K562 (cell line): Measurements from ENCODE around the gene HPSE2. TPM values are rescaled to one million over a fixed set of nuclear protein-coding genes. Genes with fewer than 3 reads are reported as not detected.

Source experiments
- ATAC-seq: fragments of 200-7000 bp; cut with Tn5 transposase; 3 replicates; pipeline ENCODE4 v1.9.1; 2020; ENCODE audit warnings: moderate library complexity
- BruUV-seq: library from RNA; stranded (reverse); fragments of 400-500 nt; replicated peaks from 2 replicates; lab custom pipeline; 2021; lab: Mats Ljungman, UMichigan
- CTCF ChIA-PET: fragments of 300-600 bp; formaldehyde crosslinking; extraction: SDS; loops from one replicate; lab custom pipeline; 2021; ENCODE audit warnings: low intra/inter-chr PET ratio; lab: Yijun Ruan, JAX
- POLR2A ChIA-PET: fragments of 300-600, 350-650 bp; sonication (Branson Sonifier 250); formaldehyde crosslinking; extraction: SDS; loops from one replicate; lab custom pipeline; 2021; ENCODE audit warnings: antibody characterized with exemption, inconsistent platforms; lab: Yijun Ruan, JAX
- DNase-seq, 4 experiments: peaks; one replicate each; pipeline versions ENCODE4 v3.0.0 to v3.0.0-alpha.2; 2011 to 2018; ENCODE audit warnings: low spot score in 3 of 4, mixed read lengths in 3 of 4; ENCODE audit errors: extremely low read depth in 1 of 4
- FAIRE-seq: peaks from 2 replicates; lab custom pipeline; 2011; peaks lifted over from hg19 to GRCh38; lab: Jason Lieb, UNC
- H2AFZ ChIP-seq: 2 replicates; pipeline ENCODE4 v1.6.0; 2011; ENCODE audit warnings: low read depth, low read length, control low read depth, inconsistent platforms
- H3K27ac ChIP-seq: fragments of 200-600 bp; 3 replicates; pipeline ENCODE4 v1.8.0; 2011; ENCODE audit warnings: low read depth, mild to moderate bottlenecking, control low read depth, inconsistent platforms, low read length, moderate library complexity, mixed read lengths; ENCODE audit errors: extremely low read depth
- H3K27me3 ChIP-seq, 2 experiments: fragments of 300-600 bp in 1 of 2; 2 replicates in 1 of 2; 3 replicates in 1 of 2; pipeline versions ENCODE4 v1.6.0 to v1.8.0; 2011; ENCODE audit warnings: inconsistent platforms in 2 of 2, low read length in 2 of 2, mild to moderate bottlenecking in 1 of 2, mixed read lengths in 1 of 2, moderate library complexity in 1 of 2; ENCODE audit not compliant: control insufficient read depth in 2 of 2, insufficient read depth in 2 of 2
- H3K36me3 ChIP-seq: fragments of 300-600 bp; 3 replicates; pipeline ENCODE4 v1.8.0; 2011; ENCODE audit warnings: mild to moderate bottlenecking, low read length, inconsistent platforms; ENCODE audit not compliant: control insufficient read depth, insufficient read depth
- H3K4me1 ChIP-seq, 2 experiments: fragments of 200-600 bp in 1 of 2; replicated peaks in 1 of 2; 2 replicates in 1 of 2; 3 replicates in 1 of 2; pipeline versions ENCODE4 v1.5.1 to v1.8.0; 2011; ENCODE audit warnings: inconsistent platforms in 2 of 2, low read length in 2 of 2, mild to moderate bottlenecking in 1 of 2, mixed read lengths in 1 of 2, moderate library complexity in 1 of 2; ENCODE audit not compliant: control insufficient read depth in 2 of 2, insufficient read depth in 2 of 2
- H3K4me2 ChIP-seq: 2 replicates; pipeline ENCODE4 v1.6.1; 2011; ENCODE audit warnings: low read length, control low read depth, inconsistent platforms, mixed read lengths; ENCODE audit not compliant: insufficient read depth
- H3K4me3 ChIP-seq: fragments of 200-600 bp; sonication (generic), shearing (Covaris generic); 2 replicates; pipeline ENCODE4 v1.5.1; 2016; ENCODE audit warnings: control low read depth, inconsistent platforms
- H3K79me2 ChIP-seq: fragments of 200-600 bp; 3 replicates; pipeline ENCODE4 v1.8.0; 2011; ENCODE audit warnings: low read length, inconsistent platforms; ENCODE audit not compliant: control insufficient read depth, insufficient read depth
- H3K9ac ChIP-seq, 2 experiments: 2 replicates each; pipeline versions ENCODE4 v1.6.0 to v1.6.1; 2011; ENCODE audit warnings: low read depth in 2 of 2, low read length in 2 of 2, control low read depth in 1 of 2, inconsistent platforms in 1 of 2, mild to moderate bottlenecking in 1 of 2, mixed read lengths in 1 of 2; ENCODE audit not compliant: insufficient read depth in 1 of 2
- H3K9me1 ChIP-seq: one replicate; pipeline ENCODE4 v1.6.0; 2011; ENCODE audit warnings: inconsistent platforms, mild to moderate bottlenecking, low read length, moderate library complexity; ENCODE audit not compliant: control insufficient read depth, insufficient read depth
- H3K9me3 ChIP-seq: replicated peaks from 2 replicates; pipeline ENCODE4 v1.5.1; 2011; ENCODE audit warnings: low read depth, low read length, inconsistent platforms; ENCODE audit not compliant: control insufficient read depth, insufficient read depth
- H4K20me1 ChIP-seq: replicated peaks from 2 replicates; pipeline ENCODE4 v1.6.1; 2011; ENCODE audit warnings: low read length, inconsistent platforms, mixed read lengths; ENCODE audit not compliant: control insufficient read depth, insufficient read depth
- BRF1 ChIP-seq: IDR thresholded peaks from 3 replicates; pipeline ENCODE4 v1.6.1; 2011; ENCODE audit warnings: borderline replicate concordance, mild to moderate bottlenecking; ENCODE audit not compliant: insufficient read length; ENCODE audit errors: extremely low read depth
- RBM34 ChIP-seq: fragments of 200-400 bp; formaldehyde crosslinking; IDR thresholded peaks from 2 replicates; pipeline ENCODE4 v1.6.1; 2018; ENCODE audit warnings: low read length, borderline replicate concordance; ENCODE audit not compliant: insufficient read depth
- ZNF316 ChIP-seq: fragments of 450-650 bp; IDR thresholded peaks from 2 replicates; pipeline ENCODE4 v1.6.1; 2016
- WGBS: fragments of 100-300 bp; shearing (Covaris generic); methylation state at CpG from one replicate; pipeline ENCODE4 v1.1.6; 2016; ENCODE audit warnings: low coverage, mixed read lengths; ENCODE audit not compliant: insufficient coverage; ENCODE audit errors: missing lambda C conversion rate; 5-methylcytosine and 5-hydroxymethylcytosine counted together
- in situ Hi-C: fragments of 300-500 bp; cut with MboI; formaldehyde crosslinking; loops from 4 replicates; pipeline ENCODE4 v1.15.0; 2018; ENCODE audit warnings: inconsistent platforms, mixed read lengths
- intact Hi-C: fragments of 100-400 bp; cut with micrococcal nuclease; formaldehyde crosslinking; loops from 2 replicates; pipeline ENCODE4 v1.14.2; 2022
- polyA plus RNA-seq, 8 experiments: library from polyadenylated mRNA; depleted of rRNA in 4 of 8; stranded (reverse) in 5 of 8; unstranded in 3 of 8; fragments of >200 nt; fragmentation: Nextera tagmentation in 2 of 8; fragmentation: Illumina TruSeq in 1 of 8; extraction: Ambion mirVana in 2 of 8; extraction: Trizol in 1 of 8; gene quantifications; 2 replicates each; pipeline versions ENCODE4 v1.2.1 to v1.2.3, GENCODE V29; 2011 to 2014; ENCODE audit warnings: inconsistent platforms in 1 of 8, missing spikeins in 1 of 8
- total RNA-seq, 7 experiments: library from RNA; depleted of rRNA in 6 of 7; stranded (reverse); fragments of >200 nt in 6 of 7; fragmentation: Illumina TruSeq in 2 of 7; extraction: Trizol in 2 of 7; gene quantifications; 2 replicates each; pipeline versions ENCODE4 v1.2.1 to v1.2.3, GENCODE V29; 2011 to 2021; ENCODE audit warnings: low replicate concordance in 1 of 7

HPSE2 gene
- total and polyA plus RNA-seq, 9 of the 15 experiments (the other 6 are each of a cell fraction or from before 2014, with no cell fraction given): 0.03 to 0.10 (median 0.04) TPM; not detected in 2

- WGBS: 21% methylated on average over 1 of the region's 1 CpG
- no peaks in the 10 kb centered on the region for H3K27me3 ChIP-seq
- intact Hi-C loops (no loop called here), in situ Hi-C loops (no loop called here)
- no peaks in the 10 kb centered on the region for H4K20me1 ChIP-seq
- POLR2A ChIA-PET: interaction anchor here (0.6 kb wide), 1 partner anchor 178 kb away, joined by 3 read pairs; no protein-coding TSS in a partner anchor
- no TSS peak for BruUV-seq
- DNase-seq: no peak
- no peak for ATAC-seq
- H3K4me2 ChIP-seq: no peak overlapping the region
- no peak for TF ChIP-seq RBM34
- peaks cover 3% of the 10 kb centered on the region; the same call in 1 of the 2 replicates for H3K9me3 ChIP-seq
- FAIRE-seq: no peak
- no peaks in the 10 kb centered on the region for H3K4me1 ChIP-seq
- CTCF ChIA-PET: no interaction called here
- H3K9ac ChIP-seq: no peak overlapping the region
- H3K79me2 ChIP-seq: no peaks in the 10 kb centered on the region
- no peaks in the 10 kb centered on the region for H3K9me1 ChIP-seq
- H3K36me3 ChIP-seq: no peaks in the 10 kb centered on the region
- H2AFZ ChIP-seq: no peak overlapping the region
- no peak overlapping the region for H3K4me3 ChIP-seq
- no peak overlapping the region for H3K27ac ChIP-seq
These were observed 230.9 kb downstream of the HPSE2 start for GRCh38 chr10:99004738-99005137.

- peaks cover 3% of the 10 kb centered on the region; the same call in 1 of the 2 replicates for H3K9me3 ChIP-seq
- no peak overlapping the region for H3K9ac ChIP-seq
- DNase-seq: no peak
- POLR2A ChIA-PET: no interaction called here
- intact Hi-C loops: no loop called here
- H4K20me1 ChIP-seq: no peaks in the 10 kb centered on the region
- BruUV-seq: no TSS peak
- H3K4me2 ChIP-seq: no peak overlapping the region
- no peaks in the 10 kb centered on the region for H3K9me1 ChIP-seq
- ATAC-seq: no peak
- no peak for TF ChIP-seq BRF1
- 0 out of 2 replicates have a peak, but pooled peaks have one; percentile 11 for TF ChIP-seq ZNF316
- TF ChIP-seq, all 486 proteins: peak for 1
- no peak overlapping the region for H2AFZ ChIP-seq
- 14% methylated on average over 1 of the region's 1 CpG for WGBS
- no peak overlapping the region for H3K4me3 ChIP-seq
- H3K27ac ChIP-seq: no peak overlapping the region
- in situ Hi-C loops: no loop called here
- H3K79me2 ChIP-seq: no peaks in the 10 kb centered on the region
- CTCF ChIA-PET: no interaction called here
- no peak for FAIRE-seq
- no peaks in the 10 kb centered on the region for H3K4me1 ChIP-seq
- no peaks in the 10 kb centered on the region for H3K36me3 ChIP-seq
- no peaks in the 10 kb centered on the region for H3K27me3 ChIP-seq
These were observed 233.3 kb downstream of the HPSE2 start for GRCh38 chr10:99002392-99002791.
